Activated CD4-positive, alpha-beta T cell treated with anti-CD3 and anti-CD28 coated beads, Interleukin-2, amount 50 U/mL, for 48 hours (primary cell): ENCODE results near the gene TAF8.

ENCODE experiments used
- DNase-seq, 2 experiments: peaks; one replicate each; pipeline ENCODE4 v3.0.0-alpha.2; 2020

Gene TAF8

DNA sequence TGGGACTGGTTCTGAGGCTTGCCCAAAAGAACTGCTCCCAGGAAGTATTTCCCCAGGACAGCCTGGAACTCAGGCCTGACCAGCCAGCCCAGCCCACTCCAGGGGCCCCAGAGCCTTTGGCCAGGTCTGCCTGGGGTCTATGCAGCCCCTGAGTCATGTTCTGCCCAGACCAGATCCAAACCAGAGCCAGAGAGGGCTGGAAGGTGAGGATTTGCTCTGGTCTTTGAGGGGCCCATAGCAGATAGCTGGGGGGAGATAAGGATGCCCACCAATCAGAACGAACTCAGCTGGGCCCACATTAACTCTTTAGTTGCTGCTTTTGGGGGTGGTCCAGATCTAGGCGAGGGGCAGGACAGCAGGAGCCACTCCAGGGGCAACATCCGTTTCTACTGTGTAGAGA lies 75.3 kb downstream of the TAF8 start:
- DNase-seq = no peak

DNA sequence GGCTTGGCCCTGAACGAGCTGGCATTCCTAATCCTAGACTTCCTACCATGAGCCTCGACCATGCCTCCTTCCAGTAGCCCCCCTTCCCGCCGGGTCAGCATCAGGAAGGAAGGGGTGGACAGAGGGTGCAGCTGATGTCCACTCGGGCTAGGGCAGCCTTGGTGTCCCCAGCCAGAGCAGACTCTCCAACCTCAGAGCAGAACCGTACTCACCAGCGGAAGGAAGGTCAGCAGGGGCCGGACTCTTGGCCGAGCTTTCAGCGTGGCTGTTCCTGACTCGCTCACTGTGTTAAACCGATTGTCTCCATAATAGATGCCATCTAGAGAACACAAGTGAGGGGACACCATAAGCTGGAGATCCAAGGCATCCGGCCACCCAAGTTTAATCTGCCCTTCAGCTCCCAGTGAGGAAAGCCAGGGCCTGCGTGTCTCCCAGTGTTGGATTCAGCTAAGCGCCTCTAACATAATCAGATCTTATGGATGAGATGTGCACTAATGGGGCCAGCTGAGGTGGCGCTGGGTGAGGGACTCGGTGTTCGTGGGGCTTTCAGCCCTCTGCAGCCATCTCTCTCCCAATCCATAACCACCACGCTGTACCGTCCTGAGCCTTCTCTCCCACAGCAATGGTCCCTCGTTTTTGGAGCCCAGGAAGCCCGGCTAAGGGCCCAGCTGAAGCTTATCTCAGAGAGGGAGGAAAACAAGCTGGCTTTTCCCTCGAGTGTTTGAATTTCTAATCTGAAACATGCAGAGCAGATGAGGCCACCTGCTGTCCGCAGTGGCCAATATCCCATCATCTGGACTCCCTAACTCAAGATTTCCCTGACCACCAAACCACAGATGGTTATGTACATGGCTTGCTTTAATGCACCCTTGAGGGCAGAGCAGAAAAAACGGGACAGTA lies 78.4 kb downstream of the TAF8 start:
- no peak for DNase-seq

DNA sequence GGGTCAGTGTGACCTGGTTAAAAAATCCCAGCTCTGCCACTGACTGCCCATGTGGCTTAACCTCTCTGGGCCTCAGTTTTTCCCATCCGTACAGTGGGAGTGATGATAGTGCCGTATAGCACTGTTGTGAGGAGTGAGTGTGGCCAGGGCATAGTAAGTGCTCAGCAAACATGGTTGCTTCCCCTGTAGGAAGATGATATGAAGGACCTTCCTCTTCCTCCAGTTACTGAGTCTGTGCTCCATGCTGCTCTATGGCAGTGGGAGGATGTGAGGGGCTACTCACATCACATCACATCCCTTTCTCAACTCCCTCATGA lies 79.0 kb downstream of the TAF8 start:
- no peak for DNase-seq

DNA sequence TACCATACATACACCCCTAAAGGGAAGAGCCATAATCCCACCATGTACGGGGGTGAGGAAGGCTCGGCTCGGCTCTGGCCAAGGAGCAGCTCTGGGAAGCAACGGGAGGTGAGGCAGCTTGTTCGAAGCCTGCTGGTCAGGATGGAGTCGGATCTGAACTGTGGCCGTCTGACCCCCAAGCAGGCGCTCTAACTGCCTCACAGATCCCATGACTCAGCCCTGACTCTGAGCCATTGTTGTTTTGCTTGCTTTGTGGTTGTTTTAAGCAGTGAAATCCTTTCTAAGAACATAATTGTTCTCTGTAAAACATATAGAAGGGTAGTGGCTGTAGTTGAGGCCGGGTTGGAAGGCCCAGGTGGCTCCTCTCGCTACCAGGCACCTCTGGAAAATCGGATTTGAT lies 81.2 kb downstream of the TAF8 start:
- DNase-seq = no peak

DNA sequence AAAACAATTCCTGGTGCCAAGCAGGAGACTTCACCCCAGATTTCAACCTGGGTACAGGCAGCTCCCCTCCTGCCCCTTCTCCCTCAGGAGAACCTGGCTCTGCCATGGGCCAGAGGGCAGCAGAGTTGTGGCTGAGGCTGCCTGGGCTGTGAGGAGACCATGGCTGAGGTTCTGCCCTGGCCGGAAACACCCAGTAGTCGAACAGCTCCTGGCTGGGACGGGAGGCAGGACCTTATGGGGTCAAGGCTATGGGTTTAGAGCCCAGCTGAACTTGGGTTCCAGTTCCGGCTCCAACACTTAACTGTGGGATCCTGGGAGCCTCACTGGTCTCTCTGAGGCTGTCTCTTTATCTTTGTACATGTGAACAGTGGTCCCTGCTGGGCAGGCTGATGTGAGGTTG lies 83.6 kb downstream of the TAF8 start:
- no peak for DNase-seq

DNA sequence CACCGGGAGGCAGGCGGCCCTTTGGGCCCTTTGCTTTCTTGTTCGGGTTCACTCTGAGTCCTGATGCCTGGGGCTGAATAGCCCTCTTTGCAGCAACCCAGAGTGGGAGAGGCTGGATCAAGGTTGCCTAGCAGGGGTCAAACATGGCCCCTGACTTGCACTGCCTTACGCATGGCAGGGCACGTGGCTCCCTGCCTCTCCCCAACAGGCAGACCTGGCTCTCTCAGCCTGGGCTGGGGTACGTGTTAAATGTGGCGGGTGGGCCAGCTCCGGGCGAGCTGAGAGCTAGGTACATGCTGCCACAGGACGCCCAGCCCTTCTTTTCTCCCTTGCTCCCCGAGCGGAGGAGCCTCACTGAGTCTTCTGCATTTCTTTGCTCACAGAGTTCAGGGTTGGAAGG lies 84.8 kb downstream of the TAF8 start:
- no peak for DNase-seq

DNA sequence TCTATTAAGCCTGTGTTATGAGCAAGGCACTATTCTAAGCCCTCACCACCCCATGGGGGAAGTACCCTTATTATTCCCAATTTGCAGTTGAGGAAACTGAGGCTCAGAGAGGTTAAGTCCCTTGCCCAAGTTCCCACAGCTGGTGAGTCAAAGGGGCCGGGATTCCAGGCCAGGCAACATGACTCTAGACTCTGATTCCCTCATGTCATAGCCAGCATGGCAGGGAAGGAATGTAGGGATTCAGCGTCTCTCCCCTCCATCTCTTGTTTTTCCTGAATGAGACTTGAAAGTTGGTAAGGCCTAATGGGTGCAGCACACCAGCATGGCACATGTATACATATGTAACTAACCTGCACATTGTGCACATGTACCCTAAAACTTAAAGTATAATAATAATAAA lies 85.4 kb downstream of the TAF8 start:
- no peak for DNase-seq

DNA sequence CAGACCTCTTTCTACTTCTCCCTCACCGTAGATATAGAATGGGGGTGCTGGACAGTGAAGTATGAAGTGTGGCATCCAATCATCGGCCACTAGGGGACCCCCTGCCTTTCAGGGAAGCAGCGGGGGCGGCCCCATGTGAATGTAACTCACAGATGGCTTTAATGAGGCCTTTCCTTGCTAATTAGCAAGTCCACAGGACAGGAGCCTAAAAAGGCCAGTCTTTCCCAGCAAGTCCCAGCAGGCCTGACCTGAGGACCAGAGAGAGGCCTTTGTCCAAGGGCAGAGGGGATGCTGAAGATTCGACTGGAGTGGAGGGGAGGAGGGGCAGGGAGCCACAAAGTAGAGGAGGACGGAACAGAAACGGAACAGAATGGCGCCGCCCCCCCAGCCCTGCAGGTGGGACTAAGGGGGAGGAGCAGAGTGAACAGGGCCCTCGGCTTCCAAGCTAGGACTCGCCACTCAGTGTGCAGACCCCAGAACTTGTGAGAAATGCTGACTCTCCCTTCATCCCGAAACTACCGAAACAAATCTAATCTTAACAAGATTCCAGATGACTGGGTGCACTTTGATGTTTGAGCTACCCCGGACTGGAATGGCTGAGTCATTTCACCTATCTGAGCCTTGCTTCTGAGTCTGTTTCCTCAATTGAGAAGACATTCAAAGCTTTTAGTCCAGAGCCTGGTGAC lies 86.3 kb downstream of the TAF8 start:
- DNase-seq = peak; percentile 22 to 43
